Neutrophil (primary cell): ENCODE results near the gene HMGCS1.

Experiments used
- H3K27ac ChIP-seq: fragments of 200-600 bp; sonication (generic); 2 replicates; pipeline ENCODE4 v1.5.1; 2016; ENCODE audit warnings: mild to moderate bottlenecking, moderate library complexity
- H3K27me3 ChIP-seq: fragments of 200-600 bp; sonication (generic); 2 replicates; pipeline ENCODE4 v1.6.0; 2016; ENCODE audit warnings: mild to moderate bottlenecking
- H3K36me3 ChIP-seq: fragments of 200-600 bp; sonication (generic); 2 replicates; pipeline ENCODE4 v1.5.1; 2017
- H3K4me1 ChIP-seq, 2 experiments: fragments of 200-600 bp in 1 of 2; sonication (generic) in 1 of 2; 1 replicate in 1 of 2; 2 replicates in 1 of 2; pipeline versions ENCODE4 v1.5.1 to v1.6.1; 2013 to 2016; ENCODE audit warnings: low read depth in 1 of 2, low read length in 1 of 2, mild to moderate bottlenecking in 1 of 2, moderate library complexity in 1 of 2; ENCODE audit not compliant: control insufficient read depth in 1 of 2, insufficient read depth in 1 of 2
- H3K4me3 ChIP-seq, 2 experiments: fragments of 200-600 bp in 1 of 2; sonication (generic) in 1 of 2; 1 replicate in 1 of 2; 2 replicates in 1 of 2; pipeline ENCODE4 v1.5.1; 2013 to 2016; ENCODE audit warnings: low read depth in 1 of 2, low read length in 1 of 2, mild to moderate bottlenecking in 1 of 2, moderate library complexity in 1 of 2
- H3K9me3 ChIP-seq: fragments of 200-600 bp; sonication (generic); 2 replicates; pipeline ENCODE4 v1.5.1; 2016
- TF ChIP-seq, protein P1 (sequence below): fragments of 200-600 bp; sonication (generic); IDR thresholded peaks from 2 replicates; pipeline ENCODE4 v1.5.1; 2016; ENCODE audit warnings: antibody characterized with exemption

HMGCS1 gene

DNA sequence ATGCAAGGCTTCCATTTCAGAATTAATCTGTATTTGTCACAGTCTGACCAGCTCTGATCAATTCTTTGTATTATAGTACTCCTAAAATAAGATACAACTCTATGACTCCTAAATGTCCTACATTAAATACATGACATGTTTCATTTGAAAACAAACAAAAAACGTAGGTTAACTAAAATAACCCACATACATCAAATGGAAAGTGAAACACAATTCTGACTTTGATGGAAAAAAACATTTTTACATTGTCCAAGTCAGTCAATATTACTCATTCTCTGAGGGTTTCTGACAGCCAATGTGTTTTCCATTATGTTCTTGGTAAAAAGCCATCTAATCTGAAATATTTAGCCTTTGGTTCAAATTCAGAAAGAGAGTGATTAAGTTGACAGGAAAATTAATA is 8.7 kb downstream of the HMGCS1 start:
- Histone ChIP-seq H3K4me3 (no peak overlapping the region), H3K9me3 (no peaks in the 10 kb centered on the region), H3K4me1 (no peaks in the 10 kb centered on the region), H3K36me3 (no peaks in the 10 kb centered on the region), H3K27me3 (no peaks in the 10 kb centered on the region), H3K27ac (no peak overlapping the region)
- TF ChIP-seq, protein P1, sequence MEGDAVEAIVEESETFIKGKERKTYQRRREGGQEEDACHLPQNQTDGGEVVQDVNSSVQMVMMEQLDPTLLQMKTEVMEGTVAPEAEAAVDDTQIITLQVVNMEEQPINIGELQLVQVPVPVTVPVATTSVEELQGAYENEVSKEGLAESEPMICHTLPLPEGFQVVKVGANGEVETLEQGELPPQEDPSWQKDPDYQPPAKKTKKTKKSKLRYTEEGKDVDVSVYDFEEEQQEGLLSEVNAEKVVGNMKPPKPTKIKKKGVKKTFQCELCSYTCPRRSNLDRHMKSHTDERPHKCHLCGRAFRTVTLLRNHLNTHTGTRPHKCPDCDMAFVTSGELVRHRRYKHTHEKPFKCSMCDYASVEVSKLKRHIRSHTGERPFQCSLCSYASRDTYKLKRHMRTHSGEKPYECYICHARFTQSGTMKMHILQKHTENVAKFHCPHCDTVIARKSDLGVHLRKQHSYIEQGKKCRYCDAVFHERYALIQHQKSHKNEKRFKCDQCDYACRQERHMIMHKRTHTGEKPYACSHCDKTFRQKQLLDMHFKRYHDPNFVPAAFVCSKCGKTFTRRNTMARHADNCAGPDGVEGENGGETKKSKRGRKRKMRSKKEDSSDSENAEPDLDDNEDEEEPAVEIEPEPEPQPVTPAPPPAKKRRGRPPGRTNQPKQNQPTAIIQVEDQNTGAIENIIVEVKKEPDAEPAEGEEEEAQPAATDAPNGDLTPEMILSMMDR, result no peak

DNA sequence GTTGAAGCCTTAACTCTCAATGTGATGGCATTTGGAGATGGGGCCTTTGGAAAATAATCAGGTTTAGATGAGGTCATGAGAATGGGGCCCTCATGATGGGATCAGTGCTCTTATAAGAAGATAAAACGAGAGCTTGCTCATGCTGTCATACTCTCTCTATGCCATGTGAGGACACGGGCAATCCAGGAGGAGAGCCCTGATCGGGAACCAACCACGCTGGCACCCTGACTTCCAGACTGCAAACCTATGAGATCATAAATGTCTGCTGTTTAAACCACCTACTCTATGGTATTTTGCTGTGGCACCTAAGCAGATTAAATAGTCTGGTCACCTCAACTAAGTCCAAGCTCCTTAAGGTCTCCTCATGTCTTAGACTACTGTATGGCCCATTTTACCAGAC is 10.0 kb downstream of the HMGCS1 start:
- TF ChIP-seq, protein P1, result no peak
- Histone ChIP-seq H3K4me3 (no peak overlapping the region), H3K27me3 (no peaks in the 10 kb centered on the region), H3K9me3 (no peaks in the 10 kb centered on the region), H3K27ac (no peak overlapping the region), H3K36me3 (peaks cover 5% of the 10 kb centered on the region), H3K4me1 (no peaks in the 10 kb centered on the region)

DNA sequence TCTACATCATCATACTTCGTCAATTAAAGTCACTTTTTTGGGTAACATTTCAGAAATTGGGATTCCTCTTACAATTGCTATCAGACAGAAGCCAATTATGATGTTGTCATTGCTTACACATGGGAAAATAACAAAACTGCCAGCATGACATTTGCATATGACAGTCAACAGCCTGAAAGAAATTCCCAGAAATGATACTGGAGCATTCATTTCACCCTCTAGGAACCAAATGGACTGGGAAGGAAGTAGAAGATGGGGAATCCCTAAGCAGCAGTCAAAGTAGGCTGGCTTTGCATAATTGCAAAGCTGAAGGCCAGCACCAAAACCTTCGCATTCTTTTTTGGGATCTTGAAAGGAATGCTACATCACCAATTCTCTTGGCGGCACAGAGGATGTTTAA is 10.7 kb downstream of the HMGCS1 start:
- Histone ChIP-seq H3K36me3 (peaks cover 11% of the 10 kb centered on the region), H3K27ac (no peak overlapping the region), H3K4me1 (no peaks in the 10 kb centered on the region), H3K9me3 (no peaks in the 10 kb centered on the region), H3K4me3 (no peak overlapping the region), H3K27me3 (no peaks in the 10 kb centered on the region)
- TF ChIP-seq, protein P1, result no peak

DNA sequence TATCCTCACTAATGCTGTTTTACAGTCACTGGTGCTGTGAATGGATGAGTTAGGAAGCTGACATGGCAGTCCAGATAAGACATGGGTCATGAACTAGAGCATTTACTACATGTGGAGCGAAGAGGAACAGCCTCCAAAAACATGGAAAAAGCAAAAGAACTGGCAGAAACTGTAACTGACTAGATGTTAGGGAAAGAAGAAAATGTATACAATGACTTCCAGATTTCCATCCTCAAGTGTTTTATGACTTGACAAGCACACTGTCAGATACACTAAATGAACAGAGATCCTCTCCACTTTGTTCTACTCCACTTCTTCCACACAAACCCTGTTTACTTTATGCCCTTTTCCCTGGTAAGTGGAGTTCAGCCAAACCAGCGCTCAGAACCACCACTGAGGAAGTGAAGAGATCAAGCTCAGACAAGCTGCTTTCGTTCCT is 11.5 kb downstream of the HMGCS1 start:
- Histone ChIP-seq H3K9me3 (no peaks in the 10 kb centered on the region), H3K4me1 (no peaks in the 10 kb centered on the region), H3K27me3 (no peaks in the 10 kb centered on the region), H3K27ac (no peak overlapping the region), H3K4me3 (no peak overlapping the region), H3K36me3 (peaks cover 19% of the 10 kb centered on the region)
- TF ChIP-seq, protein P1, result no peak

DNA sequence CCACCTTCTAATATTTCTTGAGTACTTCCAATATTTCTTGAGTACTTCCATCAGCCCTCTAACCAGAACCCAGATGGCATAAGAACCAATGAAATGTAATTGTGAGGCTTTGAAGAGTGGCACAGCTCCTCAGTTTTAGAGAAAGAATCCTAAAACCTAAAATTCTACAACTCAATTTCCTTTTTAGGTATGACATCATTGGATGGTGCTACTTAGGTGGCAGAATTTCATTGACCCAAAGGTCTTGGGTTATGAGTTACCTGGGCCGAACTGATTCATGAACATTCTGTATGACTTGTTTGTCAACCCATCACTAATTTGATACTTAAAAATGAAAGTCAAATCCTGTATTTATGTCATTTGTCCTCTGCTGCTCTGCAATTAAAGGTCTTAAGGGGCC is 13.1 kb downstream of the HMGCS1 start:
- TF ChIP-seq, protein P1, result no peak
- Histone ChIP-seq H3K9me3 (no peaks in the 10 kb centered on the region), H3K36me3 (peaks cover 27% of the 10 kb centered on the region)

DNA sequence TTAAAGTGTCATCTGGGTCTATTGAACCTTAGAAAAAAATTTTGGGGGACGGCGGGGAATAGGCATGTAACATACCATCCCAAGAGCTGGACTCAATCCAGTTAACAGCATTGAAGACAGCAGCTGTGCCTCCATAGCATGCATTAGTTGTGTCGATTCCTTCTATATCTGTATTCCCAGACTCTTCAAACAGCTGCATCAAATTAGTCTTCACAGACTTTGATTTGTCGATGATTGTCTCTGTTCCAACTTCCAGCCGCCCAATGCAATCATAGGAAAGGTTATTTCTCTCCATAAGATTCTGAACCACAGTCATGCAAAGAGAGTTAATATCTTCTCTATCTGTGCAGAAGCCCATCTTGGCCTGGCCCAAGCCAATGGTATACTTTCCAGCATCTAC is 14.8 kb downstream of the HMGCS1 start:
- peaks cover 44% of the 10 kb centered on the region for H3K36me3 ChIP-seq
- H3K4me1 ChIP-seq, result no peaks in the 10 kb centered on the region
- H3K9me3 ChIP-seq, result no peaks in the 10 kb centered on the region
- TF ChIP-seq, protein P1, result no peak
- H3K27me3 ChIP-seq, result no peaks in the 10 kb centered on the region
- H3K27ac ChIP-seq, result no peak overlapping the region
- no peak overlapping the region for H3K4me3 ChIP-seq

More for the DNA sequence above, 13.1 kb downstream of the HMGCS1 start:
- no peak overlapping the region for H3K4me3 ChIP-seq
- no peaks in the 10 kb centered on the region for H3K4me1 ChIP-seq
- H3K27me3 ChIP-seq, result no peaks in the 10 kb centered on the region
- H3K27ac ChIP-seq, result no peak overlapping the region
